Mammary epithelial cell (primary cell): ENCODE data around the gene ANKRD6.

Experiments
- EZH2 ChIP-seq: IDR thresholded peaks from 2 replicates; pipeline ENCODE4 v1.6.1; 2012; ENCODE audit warnings: low read length, inconsistent platforms, borderline replicate concordance
- TF ChIP-seq, protein P1 (sequence below), 2 donors: IDR thresholded peaks in 1 of 2; conservative IDR thresholded peaks in 1 of 2; 2 replicates each; pipeline ENCODE4 v1.5.1; 2011 to 2012; ENCODE audit warnings: inconsistent platforms in 2 of 2, low read length in 2 of 2, mild to moderate bottlenecking in 2 of 2, control low read depth in 1 of 2, low read depth in 1 of 2; ENCODE audit not compliant: insufficient read depth in 1 of 2; ENCODE audit errors: extremely low read depth in 1 of 2

DNA sequence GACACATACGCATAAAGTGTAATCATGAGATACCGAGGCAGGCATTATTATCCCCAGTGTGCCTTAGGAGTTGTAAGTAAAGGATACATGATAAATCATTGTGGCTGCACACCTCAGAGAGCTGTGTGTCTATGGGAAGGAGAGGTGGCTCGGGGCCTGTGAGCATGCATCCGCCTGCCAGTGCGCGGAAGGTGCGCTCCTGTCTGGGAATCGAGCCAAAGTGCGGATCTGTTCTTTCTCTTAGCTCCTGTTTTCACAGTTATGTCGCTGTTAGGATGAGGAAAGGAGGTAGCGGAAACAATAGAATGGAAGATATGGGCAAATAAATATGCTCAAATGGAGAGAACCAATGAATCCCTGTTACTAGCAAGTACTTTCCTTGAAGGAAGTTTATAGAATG lies 98.0 kb downstream of the ANKRD6 start:
- TF ChIP-seq, protein P1, sequence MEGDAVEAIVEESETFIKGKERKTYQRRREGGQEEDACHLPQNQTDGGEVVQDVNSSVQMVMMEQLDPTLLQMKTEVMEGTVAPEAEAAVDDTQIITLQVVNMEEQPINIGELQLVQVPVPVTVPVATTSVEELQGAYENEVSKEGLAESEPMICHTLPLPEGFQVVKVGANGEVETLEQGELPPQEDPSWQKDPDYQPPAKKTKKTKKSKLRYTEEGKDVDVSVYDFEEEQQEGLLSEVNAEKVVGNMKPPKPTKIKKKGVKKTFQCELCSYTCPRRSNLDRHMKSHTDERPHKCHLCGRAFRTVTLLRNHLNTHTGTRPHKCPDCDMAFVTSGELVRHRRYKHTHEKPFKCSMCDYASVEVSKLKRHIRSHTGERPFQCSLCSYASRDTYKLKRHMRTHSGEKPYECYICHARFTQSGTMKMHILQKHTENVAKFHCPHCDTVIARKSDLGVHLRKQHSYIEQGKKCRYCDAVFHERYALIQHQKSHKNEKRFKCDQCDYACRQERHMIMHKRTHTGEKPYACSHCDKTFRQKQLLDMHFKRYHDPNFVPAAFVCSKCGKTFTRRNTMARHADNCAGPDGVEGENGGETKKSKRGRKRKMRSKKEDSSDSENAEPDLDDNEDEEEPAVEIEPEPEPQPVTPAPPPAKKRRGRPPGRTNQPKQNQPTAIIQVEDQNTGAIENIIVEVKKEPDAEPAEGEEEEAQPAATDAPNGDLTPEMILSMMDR (conservative IDR thresholded peaks at IDR 0.05 in 1 of 2, IDR thresholded peaks at IDR 0.05 in 1 of 2; ENCODE audit: extremely low read depth in 1 of 2, insufficient read depth in 1 of 2, low read depth in 1 of 2, low read length in 2 of 2) = no peak
- TF ChIP-seq EZH2 = no peak
